SU-DHL-6 (cell line): ENCODE data around the gene KLHDC3.

ENCODE experiments used
- EZH2phosphoT487 ChIP-seq: fragments of 200-600 bp; sonication (generic), shearing (Covaris generic); conservative IDR thresholded peaks from 2 replicates; pipeline ENCODE4 v1.6.1; 2018; ENCODE audit warnings: mild to moderate bottlenecking, antibody characterized with exemption, low read length, moderate library complexity, mixed read lengths
- TF ChIP-seq, protein P1 (sequence below): fragments of 200-600 bp; sonication (generic); IDR thresholded peaks from one replicate; pipeline ENCODE4 v1.5.1; 2017; ENCODE audit warnings: antibody characterized with exemption, mild to moderate bottlenecking, low read length, moderate library complexity; ENCODE audit not compliant: insufficient read depth, poor library complexity, severe bottlenecking

GRCh38 chr6:42970871-42971612 is 43.0 kb upstream of the KLHDC3 start:
- TF ChIP-seq, protein P1, sequence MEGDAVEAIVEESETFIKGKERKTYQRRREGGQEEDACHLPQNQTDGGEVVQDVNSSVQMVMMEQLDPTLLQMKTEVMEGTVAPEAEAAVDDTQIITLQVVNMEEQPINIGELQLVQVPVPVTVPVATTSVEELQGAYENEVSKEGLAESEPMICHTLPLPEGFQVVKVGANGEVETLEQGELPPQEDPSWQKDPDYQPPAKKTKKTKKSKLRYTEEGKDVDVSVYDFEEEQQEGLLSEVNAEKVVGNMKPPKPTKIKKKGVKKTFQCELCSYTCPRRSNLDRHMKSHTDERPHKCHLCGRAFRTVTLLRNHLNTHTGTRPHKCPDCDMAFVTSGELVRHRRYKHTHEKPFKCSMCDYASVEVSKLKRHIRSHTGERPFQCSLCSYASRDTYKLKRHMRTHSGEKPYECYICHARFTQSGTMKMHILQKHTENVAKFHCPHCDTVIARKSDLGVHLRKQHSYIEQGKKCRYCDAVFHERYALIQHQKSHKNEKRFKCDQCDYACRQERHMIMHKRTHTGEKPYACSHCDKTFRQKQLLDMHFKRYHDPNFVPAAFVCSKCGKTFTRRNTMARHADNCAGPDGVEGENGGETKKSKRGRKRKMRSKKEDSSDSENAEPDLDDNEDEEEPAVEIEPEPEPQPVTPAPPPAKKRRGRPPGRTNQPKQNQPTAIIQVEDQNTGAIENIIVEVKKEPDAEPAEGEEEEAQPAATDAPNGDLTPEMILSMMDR = no peak
- TF ChIP-seq EZH2phosphoT487 = no peak
